Epithelial cell of prostate (primary cell): ENCODE data around the gene KCNAB3.
"Not testable (repeated sequence)": the region's sequence is repeated elsewhere in the genome, so short reads cannot be mapped to it uniquely, and the experiment has no call there.

ENCODE experiments used
- DNase-seq: peaks from one replicate; pipeline ENCODE4 v3.0.0-alpha.2; 2011; ENCODE audit warnings: low read depth, low spot score
- H3K27ac ChIP-seq: fragments of 450-650 bp; 2 replicates; pipeline ENCODE4 v1.5.1; 2017; ENCODE audit warnings: mild to moderate bottlenecking

The KCNAB3 gene

DNA sequence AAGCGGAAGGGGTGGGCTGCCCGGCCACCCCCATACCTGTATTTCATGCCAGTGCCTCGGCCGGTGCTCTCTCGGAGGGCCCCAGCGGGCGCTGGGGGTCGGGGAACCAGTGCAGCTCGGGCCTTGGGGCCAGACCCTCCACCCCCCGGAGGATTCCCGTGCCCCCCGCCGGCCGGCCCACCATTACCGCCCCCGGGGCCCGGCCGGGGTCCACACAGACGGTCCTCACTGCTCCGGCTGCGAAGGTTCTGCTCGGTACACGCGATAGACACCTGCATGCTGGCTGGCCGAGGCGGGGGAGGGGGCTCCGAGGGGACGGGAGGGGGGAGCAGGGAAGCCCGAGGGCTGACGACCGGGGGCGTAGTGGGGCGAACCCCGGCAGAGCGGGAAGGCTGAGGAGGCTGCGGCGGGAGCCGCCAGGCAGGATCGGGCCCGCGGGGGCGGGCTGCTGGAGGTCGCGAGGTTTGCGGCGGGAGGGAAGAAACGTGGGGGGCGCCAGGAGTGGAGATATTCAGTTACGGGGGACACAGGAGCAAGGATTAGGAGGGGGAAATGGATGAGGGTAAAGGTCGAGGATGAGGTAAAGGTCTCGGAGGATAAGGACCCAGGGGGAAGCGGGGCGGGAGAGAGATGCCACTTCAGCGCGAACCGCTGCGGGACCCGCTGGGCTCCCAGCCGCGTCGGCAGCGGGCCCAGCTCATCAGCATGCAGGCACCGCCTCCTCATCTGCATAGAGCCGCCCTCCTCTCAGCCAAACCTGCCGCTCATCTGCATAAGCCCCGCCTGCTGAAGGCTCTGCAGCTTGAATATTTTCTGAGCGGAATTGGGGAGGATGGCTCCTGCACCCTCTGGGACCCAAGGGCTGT lies at the start of gene KCNAB3:
Gene KCNAB3, minus strand, starts transcription at position 699 of the 866 bp plus-strand sequence. Its CDS starts 421 bp downstream, at position 278.
- no peak for DNase-seq

DNA sequence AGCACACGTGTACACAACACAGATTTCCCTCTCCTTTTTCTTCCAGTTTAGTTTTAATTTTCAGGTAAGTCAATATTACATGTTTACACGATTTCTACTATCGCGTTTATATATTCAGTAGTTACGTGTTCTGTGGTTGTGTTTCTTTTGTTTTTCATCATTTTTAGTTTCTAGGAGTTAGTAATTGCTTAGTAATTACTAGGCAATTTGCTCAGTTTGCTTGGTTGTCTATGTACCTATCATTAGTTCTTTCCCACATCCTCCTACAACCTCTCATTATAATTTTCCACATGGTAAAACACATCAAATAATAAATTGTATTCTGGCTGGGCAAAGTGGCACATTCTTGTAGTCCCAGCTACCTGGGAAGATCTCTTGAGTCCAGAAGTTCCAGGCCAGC lies 48.1 kb upstream of the KCNAB3 start:
- no peak overlapping the region for H3K27ac ChIP-seq
- no peak for DNase-seq

More for the DNA sequence above, at the start of gene KCNAB3:
- no peak within 1 kb of the TSS for H3K27ac ChIP-seq

DNA sequence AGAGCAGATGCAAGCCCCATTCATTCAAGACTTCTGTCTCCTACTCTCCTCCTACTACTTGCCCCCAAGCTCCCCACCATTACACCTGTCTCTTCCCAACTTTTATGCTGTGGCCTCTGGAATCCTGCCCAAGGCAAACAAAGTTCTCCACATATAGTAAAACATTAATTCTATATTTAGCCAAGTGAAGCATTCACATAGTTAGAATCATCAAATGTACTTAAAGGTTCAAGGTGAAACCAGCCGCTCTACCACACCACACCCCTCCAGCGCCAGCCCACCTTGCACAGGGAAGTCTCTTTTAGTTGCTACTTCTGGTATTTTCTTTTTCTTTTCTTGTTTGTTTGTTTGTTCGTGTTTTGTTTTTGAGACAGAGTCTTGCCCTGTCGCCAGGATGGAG lies 47.4 kb upstream of the KCNAB3 start:
- DNase-seq = no peak
- H3K27ac ChIP-seq = no peak overlapping the region

DNA sequence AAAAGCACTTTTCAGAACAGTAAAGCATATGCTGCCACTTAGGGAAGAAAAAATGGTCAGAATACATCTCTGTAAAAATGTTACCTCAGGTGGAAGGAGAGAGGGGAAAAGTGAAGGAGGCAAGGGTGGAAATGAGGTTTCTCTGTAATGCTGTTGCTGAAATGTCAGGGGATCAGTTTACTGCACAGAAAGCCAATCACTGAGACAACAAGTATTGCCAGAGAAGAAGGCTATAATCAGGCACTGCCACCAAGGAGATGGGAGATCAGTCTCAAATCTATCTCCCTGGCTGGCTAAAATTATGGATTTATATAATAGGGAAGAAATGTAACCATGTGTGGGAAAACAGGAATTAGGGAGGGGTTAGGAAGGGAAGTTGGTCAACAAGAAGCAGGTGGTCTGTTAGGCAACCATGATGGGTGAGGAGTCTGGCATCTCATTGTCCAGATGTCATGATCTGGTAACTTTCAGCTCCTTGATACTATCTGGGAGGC lies 45.0 kb upstream of the KCNAB3 start:
- no peak for DNase-seq
- no peak overlapping the region for H3K27ac ChIP-seq

DNA sequence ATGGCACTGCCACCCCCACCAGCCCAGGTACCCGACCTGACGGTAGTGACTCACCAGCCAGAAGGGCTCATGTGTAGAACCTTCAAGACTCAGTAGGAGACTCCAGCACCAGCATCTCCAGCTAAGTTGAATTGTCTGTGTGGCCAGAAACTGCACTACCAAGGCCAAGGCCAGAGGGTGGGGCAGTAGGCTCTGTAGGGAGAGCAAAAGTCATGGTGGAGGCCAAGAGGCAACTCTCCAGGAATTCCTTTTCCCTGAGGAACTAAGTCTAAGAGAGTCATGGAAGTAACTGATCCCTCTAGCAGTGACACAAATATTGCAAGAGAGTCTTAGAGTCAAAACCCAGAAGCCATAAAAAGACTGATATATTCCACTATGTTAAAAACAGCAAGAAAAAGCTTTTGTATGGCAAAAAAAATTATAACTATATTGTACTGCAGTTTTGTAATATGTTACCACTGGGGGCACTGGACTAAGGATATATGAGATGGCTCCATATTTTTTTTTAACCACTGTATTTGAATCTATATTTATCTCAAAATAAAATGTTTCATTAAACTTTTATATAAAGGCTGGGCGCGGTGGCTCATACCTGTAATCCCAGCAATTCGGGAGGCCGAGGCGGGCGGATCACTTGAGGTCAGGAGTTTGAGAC lies 42.6 kb upstream of the KCNAB3 start:
- H3K27ac ChIP-seq = no peak overlapping the region
- DNase-seq = no peak

DNA sequence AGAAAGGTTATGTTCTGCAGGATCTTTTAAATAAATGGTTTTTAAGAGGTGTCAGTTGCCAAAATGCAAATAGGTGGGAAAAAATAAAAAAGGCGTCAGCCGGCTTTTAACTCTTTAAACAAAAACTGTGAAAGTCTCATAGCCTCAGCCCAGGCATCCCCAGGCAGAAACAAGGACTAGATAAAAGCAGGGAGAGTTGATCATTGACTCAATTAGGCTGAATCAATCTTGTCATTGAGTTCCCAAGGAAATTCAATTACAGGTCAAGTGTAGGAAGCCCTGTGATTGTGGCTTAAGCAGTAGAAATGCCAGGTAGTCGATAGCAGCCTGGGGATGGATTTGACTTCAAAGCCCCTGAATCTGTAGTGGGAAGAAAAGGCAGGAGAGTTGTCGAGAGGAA lies 42.0 kb upstream of the KCNAB3 start:
- H3K27ac ChIP-seq = no peak overlapping the region
- no peak for DNase-seq

DNA sequence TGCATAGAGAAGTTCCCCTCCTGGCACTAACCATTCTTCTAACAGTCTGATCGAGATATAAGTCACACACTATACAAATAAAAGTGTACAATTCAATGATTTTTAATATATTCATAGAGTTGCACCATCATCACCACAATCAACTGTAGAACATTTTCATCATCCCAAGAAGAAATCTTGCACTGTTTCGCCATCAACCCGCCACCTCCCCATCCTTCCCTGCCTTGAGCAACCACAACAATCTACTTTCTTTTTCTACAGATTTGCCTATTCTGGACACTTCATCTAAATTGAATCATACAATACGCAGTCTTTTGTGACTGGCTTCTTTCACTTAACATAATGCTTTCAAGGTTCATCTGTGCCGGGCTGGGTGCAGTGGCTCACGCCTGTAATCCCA lies 39.8 kb upstream of the KCNAB3 start:
- DNase-seq = no peak
- H3K27ac ChIP-seq = no peak overlapping the region

DNA sequence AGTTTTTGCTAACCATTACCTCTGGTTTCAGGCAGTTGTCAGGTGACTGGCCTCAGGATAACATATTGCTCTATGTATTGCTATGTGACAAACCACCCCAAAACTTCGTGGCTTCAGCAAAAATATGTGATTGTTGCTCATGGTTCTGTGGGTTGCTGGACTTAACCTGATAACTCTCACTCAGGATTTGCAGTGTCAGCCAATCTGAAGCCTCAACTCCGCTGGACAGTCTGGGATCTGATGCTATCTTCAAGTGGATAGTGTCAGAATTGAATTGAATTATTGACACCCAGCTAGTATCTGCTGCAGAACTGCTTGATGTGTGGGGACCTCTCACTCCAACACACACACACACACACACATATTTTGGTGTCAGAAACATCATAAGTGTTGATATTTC lies 38.1 kb upstream of the KCNAB3 start:
- no peak overlapping the region for H3K27ac ChIP-seq
- no peak for DNase-seq

DNA sequence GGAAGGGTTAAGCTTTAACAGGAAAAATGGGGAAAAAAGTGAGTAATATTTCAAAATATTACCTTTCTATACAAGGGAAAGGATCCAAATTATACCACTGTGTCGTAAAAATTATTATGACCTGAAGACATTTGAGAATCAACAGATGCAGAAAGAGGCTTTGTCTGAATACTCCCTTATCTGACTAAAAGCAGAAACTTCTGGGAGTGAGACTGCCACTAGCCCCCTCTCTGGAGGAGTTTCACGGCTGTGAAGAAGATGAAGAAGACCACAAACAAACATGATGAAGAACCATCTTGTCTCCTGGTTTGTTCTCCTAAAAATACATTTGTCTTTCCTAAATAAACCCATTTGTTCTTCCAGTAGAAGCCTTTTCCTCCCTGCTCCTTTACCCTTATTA lies 31.8 kb upstream of the KCNAB3 start:
- no peak overlapping the region for H3K27ac ChIP-seq
- DNase-seq = no peak

DNA sequence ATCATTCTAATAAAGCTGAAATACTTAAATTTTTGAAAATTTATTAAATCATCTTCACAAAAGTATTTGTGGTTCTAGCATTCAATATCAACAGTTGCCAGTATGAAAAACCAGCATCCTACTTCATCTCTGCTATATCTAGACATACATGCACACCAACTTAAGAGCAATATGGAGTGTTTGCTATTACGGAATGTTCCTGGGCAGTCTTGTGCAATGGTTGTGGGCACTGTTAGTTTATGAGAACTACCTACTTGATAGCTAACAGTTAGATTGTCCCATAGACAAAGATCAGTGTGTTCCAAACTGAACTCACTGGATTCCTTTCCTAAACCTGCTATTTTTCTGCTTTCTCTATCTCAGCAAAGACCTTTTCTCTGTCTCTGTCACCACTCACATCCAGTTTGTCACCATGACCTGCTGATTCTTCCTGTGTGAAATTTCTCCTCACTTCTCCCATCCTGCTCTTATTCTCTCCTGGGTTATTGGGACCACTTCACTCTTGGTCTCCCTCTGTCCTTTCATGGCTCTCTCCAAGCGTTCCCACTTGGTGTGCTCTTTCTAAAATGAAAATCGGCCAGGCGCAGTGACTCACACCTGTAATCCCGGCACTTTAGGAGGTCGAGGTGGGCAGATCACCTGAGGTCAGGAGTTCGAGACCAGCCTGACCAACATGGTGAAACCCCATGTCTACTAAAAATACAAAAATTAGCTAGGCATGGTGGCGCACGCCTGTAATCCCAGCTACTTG lies 30.0 kb upstream of the KCNAB3 start:
- H3K27ac ChIP-seq = no peak overlapping the region
- no peak for DNase-seq

DNA sequence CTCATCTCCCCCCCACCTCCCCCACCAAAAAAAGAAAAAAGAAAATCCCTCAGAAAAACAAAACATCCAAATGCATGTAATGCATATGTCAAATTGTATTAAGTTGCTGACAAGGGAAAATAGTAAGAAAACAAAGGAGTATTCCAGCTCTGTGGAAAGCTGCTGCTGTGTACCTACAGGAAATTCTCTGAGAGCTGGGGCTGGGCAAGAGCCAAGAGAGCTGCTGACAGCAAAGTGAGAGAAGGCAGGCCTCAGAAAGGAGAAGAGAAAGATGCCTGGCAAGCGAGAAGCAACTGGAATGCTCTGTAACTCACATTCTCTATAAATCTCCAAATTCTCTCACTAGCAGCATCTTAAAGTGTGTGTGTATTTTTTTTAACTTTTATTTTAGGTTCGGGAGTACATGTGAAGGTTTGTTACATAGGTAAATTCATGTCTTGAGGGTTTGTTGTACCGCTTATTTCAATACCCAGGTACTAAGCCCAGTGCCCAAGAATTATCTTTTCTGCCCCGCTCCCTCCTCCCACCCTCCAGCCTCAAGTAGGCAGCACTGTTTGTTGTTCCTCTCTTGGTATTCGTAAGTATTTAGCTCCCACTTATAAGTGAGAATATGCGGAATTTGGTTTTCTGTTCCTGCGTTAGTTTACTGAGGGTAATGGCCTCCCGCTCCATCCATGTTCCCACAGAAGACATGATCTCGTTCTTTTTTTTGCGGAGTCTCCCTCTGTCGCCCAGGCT lies 26.7 kb upstream of the KCNAB3 start:
- H3K27ac ChIP-seq = no peak overlapping the region
- no peak for DNase-seq

DNA sequence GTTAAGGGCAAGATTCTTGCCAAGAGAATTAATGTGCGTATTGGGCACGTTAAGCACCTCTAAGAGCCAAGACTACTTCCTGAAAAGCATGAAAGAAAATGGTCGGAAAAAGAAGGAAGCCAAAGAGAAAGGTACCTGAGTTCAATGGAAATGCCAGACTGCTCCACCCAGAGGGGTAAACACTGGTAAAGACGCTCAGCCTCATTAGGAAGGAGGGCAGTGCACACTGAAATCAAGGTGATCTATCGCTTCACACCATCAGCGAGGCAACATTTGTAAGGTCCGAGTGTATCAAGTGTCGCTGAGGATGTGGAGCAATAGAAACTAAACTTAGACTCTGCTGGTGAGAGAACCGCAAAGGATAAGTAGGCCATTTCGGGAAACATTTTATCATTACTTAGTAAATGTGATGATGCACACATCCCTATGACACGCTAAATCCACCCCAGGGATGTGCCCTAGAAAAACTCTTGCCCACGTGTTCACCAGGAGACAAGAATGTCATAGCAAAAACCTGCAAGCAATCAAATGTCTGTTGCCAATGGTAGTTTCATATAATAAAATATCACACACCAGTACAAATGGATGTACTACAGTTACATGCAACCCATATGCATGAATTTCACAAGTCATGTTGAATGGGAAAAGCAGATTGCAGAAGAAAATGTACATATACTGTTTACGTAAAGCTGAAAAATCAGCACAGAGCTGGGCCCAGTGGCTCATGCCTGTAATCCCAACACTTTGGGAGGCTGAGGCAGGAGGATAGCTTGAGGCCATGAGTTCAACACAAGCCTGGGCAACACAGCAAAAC lies 26.0 kb upstream of the KCNAB3 start:
- DNase-seq = no peak
- H3K27ac ChIP-seq = no peak overlapping the region

DNA sequence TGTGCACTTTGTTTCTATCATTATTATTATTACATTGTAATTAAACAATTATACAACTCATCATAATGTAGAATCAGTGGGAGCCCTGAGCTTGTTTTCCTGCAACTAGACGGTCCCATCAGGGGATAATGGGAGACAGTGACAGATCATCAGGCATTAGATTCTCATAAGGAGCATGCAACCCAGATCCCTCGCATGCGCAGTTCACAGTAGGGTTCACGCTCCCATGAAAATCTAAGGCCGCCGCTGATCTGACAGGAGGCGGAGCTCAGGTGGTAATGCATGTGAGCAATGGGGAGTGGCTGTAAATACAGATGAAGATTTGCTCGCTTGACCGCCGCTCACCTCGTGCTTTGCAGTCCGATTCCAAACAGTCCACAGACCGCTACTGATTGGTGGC lies 23.6 kb upstream of the KCNAB3 start:
- DNase-seq = not testable (repeated sequence)

DNA sequence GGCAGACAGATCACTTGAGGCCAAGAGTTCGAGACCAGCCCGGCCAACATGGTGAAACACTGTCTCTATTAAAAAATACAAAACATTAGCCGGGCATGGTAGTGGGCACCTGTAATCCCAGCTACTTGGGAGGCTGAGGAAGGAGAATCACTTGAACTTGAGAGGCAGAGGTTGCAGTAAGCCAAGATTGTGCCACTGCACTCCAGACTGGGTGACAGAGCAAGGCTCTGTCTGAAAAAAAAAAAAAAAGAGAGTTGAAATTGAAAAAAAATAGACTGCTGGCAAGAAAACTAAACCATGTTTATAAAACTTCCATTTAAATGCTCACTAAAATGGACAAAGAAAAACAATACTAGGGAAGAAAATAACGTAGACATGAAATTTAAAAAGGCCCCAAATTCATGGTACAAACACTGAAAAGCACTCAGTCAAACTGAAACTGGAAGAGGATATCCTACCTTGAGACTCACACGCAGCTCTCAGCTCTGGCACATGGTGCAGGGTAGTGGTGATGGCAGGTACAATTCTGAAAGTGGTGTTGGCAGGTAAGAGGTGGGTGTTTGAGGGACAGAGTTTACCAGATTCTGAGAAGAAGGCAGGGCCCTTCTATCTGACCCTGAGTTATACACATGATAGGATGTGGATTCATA lies 21.6 kb upstream of the KCNAB3 start:
- no peak for DNase-seq
- no peak overlapping the region for H3K27ac ChIP-seq

More for the DNA sequence above, 23.6 kb upstream of the KCNAB3 start:
- H3K27ac ChIP-seq = not testable (repeated sequence)

DNA sequence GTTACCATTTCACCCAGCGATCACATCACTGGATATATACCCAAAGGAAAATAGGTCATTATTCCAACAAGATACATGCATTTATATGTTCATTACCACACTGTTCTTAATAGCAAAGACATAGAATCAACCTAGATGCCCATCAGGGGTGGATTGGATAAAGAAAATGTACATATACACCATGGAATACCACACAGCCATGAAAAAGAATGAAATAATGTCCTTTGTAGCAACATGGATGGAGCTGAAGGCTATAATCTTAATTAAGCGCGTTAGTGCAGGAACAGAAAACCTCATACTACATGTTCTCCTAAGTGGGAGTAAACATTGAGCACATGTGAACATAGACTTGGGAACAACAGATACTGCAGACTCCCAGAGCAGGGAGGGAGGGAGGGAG lies 20.9 kb upstream of the KCNAB3 start:
- DNase-seq = no peak
- no peak overlapping the region for H3K27ac ChIP-seq

DNA sequence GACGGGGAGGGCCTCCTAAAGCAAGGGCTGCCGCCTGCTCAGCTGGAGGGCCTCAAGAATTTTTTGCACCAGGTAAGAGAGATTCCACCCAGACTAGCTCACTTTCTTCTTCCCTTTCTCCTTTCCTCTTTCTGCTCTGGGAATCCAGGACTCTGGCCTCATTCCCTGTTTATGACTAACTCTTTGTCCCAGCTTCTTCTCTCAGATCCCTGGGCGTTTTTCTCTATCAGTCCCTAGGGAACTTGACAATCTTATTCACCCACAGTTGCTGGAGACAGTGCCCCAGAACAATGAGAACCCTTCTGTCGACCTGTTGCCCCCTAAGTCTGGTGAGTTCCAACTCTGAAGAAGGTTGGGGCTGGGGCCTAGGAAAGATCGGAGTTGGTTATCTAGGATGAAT lies 18.0 kb upstream of the KCNAB3 start:
- H3K27ac ChIP-seq = no peak overlapping the region
- DNase-seq = no peak

DNA sequence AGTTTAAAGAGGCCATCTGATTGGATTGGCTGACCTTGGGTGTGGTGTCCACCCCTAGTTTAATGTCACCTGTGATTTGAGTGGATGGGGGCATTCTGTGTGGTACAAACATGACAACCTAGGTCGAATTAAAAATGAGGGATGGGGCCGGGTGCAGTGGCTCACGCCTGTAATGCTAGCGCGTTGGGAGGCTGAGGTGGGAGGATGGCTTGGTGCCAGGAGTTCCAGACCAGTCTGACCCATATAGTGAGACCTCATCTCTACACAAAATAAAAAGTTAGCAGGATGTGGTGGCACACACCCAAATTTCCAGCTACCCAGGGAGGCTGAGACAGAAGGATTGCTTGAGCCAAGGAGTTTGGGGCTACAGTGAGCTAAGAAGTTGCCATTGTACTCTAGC lies 16.8 kb upstream of the KCNAB3 start:
- H3K27ac ChIP-seq = no peak overlapping the region

DNA sequence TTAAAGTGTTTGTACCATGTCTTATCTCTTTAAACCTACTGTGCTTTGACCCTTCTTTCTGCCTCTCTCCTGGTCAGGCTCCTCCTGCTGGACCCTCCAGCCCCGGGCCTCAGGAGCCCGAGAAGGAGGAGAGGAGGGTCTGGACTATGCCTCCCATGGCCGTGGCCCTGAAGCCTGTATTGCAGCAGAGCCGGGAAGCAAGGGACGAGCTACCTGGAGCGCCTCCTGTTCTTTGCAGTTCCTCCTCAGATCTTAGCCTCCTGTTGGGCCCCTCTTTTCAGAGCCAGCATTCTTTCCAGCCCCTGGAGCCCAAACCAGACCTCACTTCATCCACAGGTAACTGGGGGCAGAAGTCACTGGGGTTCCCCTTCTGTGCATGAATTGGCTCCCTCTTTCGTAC lies 16.0 kb upstream of the KCNAB3 start:
- DNase-seq = no peak
- no peak overlapping the region for H3K27ac ChIP-seq

More for the DNA sequence above, 16.8 kb upstream of the KCNAB3 start:
- no peak for DNase-seq

DNA sequence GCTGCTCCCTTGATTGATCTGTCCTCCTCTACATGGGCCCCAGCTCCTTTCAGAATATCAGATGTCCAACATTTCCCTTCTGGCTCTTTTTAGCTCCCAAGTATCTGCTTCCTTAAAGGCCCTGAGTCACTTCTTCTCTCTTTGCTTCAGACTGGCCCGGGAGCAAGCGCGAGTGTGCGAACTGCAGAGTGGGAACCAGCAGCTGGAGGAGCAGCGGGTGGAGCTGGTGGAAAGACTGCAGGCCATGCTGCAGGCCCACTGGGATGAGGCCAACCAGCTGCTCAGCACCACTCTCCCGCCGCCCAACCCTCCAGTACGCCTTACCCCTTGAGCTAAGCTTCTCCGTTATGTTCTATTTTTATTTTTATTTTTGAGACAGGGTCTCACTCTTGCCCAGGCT lies 14.7 kb upstream of the KCNAB3 start:
- no peak overlapping the region for H3K27ac ChIP-seq

More for the DNA sequence above, 14.7 kb upstream of the KCNAB3 start:
- no peak for DNase-seq
